ENCODE measurements around the gene PDE4B.

PDE4B gene

DNA sequence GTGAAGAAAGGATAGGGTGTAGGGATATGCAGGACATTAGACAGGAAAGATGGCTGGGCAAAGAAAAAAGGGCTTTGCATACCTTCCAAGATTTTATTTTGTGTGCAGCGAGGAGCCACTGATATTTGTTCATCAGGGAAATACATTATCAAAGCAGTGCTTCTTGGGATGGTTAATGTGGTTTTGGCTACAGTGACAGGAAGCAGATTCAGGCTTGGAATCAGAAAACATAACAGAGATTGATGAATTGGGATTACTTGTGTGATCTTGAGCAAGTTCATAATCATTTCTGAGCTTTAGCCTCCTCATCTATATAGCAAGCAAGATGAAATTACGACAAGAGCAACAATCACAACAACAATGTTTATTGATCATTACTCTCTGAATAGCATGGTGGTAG lies 492.1 kb downstream of the PDE4B start:
- DNase-seq (ENCODE audit: low read depth in 2 of 2): no peak

DNA sequence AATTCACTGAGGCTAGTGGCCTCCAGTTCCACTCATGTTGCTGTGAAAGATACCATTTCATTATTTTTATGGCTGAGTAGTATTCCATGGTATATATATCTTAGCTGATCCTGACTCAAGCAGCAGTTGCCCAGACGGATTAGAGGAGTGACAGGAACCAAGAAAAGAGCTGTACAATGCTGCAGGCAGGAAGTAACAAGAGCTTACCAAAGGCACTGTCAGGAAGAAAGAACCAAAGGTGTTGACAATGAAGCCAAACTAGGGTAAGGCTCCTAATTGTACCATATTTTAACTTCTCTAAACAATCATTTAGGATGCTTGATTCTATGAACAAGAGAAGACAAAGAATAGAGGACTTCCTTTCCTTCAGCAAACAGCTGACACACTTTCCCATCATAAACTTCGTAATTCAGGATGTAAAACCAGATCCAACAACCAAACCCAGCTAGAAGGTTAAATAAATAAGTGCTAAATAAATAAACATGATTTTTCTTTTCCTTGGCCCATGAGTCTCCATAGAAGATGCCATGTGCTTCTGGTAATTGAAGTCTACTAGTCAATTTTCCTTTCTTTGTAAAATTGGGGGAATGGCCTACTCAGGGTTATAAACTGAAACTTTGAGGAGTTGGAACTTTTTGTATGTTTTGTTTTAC lies 493.0 kb downstream of the PDE4B start:
- no peak for DNase-seq (ENCODE audit: low read depth in 2 of 2)

DNA sequence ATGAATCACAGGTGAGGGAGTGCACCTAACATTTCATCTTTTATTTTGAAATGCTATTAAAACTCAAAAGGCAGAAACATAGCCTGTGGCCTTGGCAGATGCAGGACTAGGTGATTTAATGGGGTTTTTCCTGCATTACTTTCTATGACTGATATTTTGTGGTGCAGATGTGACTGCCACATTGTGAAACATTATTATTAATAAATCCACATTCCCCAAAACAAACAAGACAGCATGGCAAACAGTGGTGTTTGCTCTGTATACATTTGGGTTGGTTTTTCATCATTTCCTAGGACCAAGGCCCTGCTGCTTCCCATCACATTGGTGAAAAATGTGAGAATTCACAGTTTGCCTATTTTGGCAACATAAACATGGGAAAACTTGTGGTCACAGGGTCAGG lies 493.6 kb downstream of the PDE4B start:
- DNase-seq (ENCODE audit: low read depth in 2 of 2): no peak

DNA sequence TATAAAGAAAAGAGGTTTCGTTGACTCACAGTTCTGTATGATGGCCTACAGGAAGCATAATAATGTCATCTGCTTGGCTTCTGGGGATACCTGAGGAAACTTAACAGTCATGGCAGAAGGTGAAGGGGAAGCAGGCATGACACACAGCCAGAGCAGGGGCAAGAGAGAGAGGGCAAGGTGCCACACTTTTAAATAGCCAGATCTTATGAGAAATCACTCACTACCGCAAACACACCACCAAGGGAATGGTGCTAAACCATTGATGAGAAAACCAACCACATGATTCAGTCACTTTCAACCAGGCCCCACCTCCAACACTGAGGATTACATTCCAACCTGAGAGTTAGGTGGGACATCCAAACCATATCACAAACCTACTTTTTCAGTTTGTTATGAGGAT lies 495.4 kb downstream of the PDE4B start:
- no peak for DNase-seq (ENCODE audit: low read depth in 2 of 2)

DNA sequence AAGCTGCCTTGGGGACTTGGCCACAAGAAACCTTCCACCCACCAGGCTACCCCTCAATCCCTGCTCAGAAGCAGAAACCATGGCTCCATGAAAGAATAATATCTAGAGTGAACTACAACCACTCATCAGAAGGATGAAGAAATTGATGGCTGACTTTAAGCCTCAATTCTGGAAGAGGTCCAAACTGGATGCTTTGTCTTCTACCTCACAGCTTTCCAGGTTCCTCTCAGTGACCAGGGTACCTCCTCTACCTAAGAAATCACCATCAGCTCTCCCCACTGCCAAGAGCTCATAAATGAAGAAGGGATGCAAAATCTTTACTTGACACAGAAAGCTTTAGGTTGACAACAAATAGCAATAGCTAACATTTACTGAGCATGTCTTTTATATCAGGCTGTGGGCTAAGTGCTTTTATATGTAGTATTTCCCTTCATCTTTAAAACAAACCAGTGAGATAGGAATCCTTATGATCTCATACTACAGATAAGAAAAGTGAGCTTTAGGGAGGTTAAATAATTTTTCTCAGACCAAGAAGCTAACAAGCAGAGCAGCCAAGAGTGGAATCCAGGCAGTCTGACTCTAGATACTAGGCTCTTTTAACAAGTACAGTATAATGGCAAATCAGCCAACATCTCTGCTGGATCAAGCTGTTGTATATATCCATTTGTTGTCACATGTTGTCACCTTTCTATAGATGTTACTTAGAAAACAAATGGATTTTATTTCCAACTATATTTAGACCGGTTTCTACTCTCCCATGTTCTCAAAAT lies 498.3 kb downstream of the PDE4B start:
- no peak for DNase-seq (ENCODE audit: low read depth in 2 of 2)

DNA sequence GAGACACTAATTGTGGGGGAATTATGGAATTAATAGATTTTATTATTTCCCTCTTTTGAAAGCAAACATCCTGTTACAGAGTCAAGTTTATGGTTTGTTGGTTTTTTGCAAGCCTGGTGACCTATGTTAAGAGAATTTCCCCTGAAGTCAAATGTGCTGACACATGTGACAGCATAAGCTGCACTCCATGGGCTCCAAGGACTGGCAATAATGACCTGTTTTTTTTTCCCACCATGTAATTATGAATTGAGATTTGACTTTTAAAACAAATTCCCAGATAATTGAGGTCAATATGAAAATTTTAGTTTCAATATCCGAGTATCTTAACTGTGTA lies 498.8 kb downstream of the PDE4B start:
- no peak for DNase-seq (ENCODE audit: low read depth in 2 of 2)

DNA sequence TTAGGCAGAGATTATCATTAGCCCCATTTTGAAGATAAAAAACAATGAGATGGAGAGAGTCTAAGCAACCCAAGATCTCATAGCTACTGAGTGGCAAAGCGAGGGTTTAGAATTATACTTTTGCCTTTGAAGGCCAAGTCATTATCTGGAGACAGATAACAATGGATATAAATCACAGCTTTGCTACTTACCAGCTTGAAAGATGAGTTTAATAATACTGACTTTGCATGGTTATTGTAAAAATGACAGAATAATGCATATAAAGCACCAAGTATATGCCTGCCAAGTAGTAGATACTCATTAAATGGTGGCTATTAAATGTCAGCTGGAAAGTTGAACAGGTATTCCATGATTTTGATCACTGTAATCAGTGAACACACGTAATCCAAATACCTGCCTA lies 499.6 kb downstream of the PDE4B start:
- DNase-seq (ENCODE audit: low read depth in 2 of 2): no peak

DNA sequence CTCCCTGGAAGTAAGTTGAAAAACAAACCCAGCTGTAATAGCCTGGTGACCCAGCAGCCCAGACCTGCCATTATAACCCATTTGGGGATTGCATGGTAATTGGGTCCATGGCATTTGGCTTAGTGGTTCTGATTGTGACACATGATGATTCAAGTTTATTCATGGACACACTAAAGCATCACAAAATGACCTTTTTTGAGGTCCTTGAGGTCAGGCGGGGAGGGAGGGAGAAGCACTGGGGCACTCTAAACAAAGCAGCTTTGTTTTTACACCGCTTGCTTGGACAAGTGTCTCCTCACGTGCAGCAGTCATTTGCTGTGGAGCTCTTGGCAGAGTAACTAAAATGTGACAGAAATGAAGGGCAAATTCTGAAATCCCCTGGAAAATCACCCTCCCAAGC lies 500.2 kb downstream of the PDE4B start:
- DNase-seq (ENCODE audit: low read depth in 2 of 2): no peak

DNA sequence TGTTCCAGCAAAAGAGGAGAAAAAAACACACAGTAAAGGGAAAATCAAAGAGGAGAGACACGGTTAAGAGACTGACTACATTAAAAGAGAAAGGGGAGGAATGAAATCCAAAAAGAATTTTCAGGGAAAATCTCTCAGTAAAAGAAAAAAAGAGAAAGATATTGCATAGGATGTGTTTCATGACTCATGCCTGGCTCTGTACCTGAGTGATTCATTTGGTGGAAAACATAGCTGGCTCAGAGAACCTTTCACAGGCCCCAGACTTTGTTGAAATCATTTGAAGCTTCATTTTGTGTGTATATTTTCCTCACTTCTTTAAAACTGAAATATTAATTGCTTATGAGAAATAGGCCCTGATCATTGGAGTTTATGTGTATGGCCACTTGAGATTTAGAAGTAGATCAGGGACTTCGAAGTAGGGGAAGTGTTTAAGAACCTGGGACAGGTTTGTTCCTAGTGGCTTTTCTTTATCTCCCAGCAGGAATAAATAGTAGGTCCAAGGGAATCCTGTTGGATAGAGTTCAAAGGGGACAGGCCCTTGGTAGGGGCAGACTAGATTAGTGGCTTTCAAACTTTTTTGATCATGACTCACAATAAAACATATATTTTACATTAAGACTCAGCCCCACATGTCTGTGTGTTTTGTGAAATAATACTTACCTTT lies 502.1 kb downstream of the PDE4B start:
- DNase-seq (ENCODE audit: low read depth in 2 of 2): no peak

DNA sequence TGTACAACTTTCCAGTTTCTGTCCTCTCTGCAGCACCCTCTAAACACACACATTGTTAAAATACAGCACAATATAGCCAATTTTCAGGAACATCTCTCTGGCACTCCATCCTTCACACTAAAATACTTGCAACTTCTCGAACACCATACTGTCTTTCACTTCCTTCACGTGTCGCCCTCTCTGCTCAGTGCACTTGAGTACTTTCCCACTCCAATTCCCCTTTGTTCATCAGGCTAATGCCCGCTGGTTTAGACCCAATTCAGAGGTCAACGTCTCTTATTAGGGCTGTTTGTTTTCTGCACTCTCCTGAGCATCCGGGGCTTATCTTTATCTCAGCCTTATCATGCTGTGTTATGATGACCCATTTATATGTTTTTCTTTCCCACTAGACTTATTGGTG lies 503.1 kb downstream of the PDE4B start:
- DNase-seq (ENCODE audit: low read depth in 2 of 2): no peak

DNA sequence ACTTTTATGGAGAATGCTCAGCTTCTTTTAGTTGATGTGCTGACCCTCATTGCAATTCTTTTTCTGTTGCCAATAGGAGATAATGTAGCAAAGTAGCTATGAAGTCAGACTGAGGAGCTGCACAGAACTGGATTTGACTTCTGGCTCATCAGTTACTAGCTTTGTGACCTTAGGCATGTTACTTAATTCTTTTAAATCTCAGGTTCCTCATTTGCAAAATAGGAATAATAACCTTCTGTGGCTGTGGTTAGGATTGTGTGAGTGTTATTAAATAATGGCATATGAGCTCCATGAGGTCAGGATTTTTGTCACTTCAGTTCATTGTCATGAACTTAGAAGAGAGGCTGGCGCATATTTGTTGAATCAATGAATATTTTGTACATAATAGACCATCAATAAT lies 503.7 kb downstream of the PDE4B start:
- no peak for DNase-seq (ENCODE audit: low read depth in 2 of 2)

DNA sequence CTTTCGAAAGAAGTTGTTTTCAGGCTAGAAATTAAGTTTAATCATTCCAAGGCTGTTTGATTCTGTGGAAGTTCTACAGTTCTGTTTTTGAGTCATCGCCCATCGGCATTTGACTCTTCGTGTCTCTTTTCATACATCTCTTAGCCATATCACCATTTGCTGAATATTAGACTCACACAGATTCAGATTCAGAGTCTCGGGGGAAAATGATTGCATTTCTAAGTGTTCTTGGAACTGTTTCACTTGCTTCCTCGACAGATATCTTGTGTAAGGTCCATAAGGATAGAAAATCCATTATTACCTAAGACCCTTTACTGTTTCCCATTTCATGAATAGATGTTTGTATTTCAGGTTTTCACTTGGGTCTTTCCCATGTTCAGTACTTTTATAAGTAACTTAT lies 504.3 kb downstream of the PDE4B start:
- no peak for DNase-seq (ENCODE audit: low read depth in 2 of 2)

DNA sequence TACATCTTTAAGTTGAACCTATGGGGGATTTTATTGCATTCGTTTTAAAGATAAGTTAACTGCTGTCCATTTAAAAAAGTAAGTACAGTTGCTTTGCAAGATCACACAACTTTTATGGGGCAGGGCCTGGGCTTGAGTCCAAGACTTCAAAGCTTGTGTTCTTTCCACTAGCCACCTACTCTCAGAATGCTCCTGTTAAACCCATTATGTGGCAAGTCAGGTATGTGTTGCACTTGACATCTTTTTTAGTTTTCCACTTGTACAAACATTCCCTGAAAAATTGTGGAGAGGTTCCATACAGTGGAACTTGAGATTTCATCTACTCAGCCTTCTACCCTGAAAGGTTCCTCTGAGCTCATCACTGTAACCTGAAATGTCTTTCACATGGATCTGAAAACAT lies 505.8 kb downstream of the PDE4B start:
- DNase-seq (ENCODE audit: low read depth in 2 of 2): no peak

DNA sequence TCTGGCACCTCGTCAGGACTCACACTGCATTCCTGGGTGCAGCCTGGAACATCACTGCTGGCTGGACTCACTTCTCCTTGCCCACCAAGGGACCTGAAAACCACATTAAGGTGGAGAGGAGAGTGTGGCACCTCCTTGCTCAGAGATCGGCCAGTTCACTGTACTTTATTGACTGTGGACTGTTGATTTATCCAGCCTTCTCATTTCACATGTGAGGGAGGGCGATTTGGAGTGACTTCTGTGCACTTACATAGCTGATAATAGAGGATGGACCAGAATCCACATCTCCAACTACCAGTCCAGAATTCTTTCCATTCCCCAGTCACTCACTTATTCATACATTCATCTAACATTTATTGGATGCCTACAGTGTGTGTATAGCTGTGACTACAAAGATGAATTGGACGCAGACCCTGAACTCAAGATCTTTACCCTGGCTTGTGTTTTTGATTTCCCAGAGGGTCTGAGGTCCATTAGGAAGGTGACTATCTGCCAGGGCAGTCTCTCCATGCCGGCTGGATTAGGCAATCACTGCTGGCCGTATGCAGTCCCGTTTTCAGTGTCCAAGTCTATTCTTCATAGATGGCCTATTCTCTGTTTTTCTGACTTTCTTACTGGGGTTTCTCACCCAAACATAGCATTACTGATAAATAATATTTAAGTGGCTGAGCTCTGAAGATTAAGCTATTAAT lies 507.7 kb downstream of the PDE4B start:
- DNase-seq (ENCODE audit: low read depth in 2 of 2): no peak

DNA sequence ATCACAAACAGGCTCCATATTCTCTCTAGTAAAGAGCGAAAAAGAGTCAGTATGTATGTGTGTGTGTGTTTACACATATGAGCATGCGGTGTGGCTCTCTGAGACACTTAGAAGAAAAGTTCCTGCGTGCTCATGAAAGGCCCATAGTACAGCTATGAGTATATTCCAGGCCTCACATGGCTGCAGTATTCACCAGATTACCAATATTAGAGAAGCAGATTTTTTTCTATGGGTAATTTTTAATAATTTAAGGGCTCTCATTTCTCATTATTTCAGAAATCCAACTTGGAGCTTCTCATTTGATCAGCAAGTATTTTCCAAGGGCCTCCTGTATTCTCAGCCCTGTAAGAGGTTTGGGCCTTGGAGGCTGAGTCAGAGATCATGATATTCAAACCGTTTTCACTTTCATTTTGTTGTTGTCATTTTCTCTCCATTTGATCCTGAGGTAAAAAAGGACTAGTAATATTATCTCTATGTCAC lies 508.3 kb downstream of the PDE4B start:
- no peak for DNase-seq (ENCODE audit: low read depth in 2 of 2)

DNA sequence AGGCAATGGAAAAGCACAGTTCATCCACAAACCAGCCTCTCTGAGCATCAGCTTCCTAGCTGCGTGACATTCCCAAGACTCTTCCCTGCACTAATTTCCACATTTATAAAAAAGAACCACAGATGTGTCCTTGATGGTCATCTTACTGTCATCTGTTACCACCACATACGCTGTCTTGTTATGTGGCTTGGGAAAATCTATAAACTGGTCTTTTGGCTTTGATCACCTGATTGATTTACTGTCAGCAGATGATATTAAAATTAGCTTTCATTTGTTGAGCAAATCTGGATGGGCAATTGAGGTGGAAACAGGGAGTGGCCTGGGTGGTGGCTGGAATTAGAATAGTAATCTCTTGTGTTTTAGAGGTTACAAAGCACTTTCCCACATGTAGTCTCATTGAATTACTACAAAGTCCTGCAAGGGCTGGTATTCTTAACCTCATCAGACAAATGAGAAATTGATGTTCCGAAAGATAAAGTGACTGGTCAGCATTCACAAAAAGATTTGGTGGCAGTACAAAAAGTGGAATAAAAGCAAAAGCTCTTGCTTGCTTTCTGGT lies 509.6 kb downstream of the PDE4B start:
- no peak for DNase-seq (ENCODE audit: low read depth in 2 of 2)

DNA sequence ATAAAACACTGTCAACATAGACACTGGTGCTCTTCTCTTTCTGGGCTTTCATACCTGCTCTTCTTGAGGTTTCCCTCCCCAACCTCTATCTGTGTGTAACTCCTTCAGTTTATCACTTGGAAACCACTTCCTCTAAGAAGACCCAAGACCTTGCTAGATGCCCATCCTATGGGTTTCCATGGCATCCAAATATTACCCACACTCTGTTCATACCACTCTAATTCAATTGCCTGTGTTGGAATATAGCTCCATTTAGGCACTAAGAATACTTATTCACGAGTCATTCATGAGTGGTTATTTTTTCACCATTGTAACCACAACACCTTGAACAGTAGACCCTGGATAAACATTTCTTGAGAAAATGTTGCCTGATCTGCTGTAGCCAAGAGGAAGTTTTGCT lies 510.1 kb downstream of the PDE4B start:
- DNase-seq (ENCODE audit: low read depth in 2 of 2): no peak

DNA sequence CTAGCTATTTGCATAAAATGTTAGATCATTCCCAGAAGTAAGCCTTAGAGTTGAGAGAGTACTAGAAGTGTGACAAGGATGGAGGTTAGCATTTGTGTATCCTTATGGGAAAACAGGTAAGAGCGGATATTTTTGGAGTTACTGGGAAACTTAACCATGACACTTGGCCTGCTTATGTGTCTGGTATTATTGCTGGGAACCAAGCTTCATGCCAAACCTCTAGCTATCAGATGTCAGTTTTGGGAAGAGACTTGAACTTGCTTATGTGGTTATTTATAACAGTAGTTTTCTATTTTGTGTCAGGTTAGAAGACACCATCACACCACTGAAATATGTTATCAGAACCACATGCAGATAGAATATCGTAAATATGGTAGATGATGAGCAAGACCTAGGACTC lies 511.0 kb downstream of the PDE4B start:
- DNase-seq (ENCODE audit: low read depth in 2 of 2): no peak

DNA sequence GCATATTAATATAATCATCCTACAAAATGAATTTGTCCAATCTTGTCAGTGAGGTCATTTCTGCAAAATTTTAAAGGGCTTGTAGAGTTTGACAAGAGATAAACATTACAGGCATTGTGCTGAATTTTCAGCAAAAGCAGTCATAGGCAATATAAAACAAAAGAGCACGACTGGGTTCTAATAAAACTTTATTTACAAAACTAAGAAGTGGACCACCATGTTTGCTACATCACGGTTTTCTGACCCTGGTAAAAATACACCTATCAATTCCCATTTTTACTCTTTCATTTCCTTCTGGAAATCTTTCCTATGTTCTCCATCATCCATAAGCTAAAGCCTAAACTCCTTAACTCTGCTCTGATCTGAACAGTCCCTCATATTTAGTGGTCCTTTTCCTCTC lies 511.4 kb downstream of the PDE4B start:
- no peak for DNase-seq (ENCODE audit: low read depth in 2 of 2)

DNA sequence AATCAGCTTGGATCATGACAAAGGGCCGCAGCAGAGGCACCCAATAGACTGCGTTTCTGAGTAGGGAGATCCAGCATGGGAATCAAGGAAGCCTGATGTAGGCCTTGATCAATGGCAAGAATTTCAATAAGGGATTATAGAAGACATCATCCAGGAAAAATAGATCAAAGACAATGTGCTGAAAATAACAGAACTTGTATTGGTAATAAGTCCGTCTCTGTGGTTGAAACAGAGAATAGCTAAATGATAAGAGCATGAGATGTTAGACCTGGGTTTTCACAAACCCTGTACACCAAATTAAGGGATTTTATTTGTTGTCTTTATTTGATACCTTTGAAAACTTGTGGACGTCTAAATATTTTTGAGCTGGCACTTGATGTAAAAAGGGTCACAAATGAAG lies 513.2 kb downstream of the PDE4B start:
- no peak for DNase-seq (ENCODE audit: low read depth in 2 of 2)

DNA sequence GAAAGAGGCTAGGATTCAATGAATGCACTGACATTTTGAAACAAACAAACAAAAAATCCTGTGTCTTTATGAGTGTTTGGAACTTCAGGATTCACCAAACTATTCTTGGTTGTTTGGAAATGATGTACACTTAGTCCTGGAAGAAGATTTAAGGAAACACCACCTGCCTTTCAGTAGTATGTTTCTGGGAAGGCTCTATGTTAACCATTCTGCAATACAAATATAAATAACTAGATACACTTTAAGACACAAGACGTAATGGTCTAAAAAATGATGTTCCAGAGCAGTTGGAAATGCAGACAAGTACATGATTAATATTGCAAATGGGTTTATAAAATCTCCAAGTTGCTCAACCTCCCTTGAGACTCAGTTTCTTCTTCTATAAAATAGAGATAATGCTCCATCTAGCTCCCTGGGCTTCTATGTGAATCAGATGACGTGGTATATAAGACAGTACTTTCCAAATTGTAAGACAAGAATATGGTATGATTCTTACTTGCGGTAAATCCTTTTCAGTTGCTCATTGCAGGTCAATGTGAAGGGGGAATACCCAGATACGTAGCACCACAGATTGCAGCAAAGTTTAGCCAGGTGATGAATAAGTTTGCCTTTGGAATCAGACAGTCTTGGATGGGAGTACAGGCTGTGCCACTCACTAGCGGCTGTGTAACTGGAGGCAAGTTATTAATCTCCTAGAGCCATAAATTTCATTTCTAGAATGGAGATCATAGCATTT lies 516.5 kb downstream of the PDE4B start:
- DNase-seq (ENCODE audit: low read depth in 2 of 2): no peak

DNA sequence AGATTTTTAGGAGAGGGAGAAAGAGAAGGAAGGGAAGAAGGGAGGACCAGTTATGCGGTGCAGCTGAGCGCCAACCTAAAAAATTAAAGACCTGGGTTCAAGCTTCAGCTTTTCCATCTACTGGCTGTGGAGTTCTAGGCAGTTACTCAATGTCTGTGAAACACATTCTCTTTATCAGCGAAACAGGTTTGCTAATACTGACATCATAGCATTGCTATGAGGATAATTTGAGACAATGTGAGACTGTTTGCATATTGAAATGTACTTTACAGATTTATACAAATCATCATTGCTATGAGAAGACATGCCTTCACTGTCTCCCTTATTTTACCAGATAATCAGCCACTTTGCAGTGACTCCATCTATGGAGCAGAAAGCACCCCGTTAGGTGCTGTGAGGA lies 518.4 kb downstream of the PDE4B start:
- no peak for DNase-seq (ENCODE audit: low read depth in 2 of 2)
